GM11168 (cell line): ENCODE results near the gene ST6GALNAC5.
"Not testable (repeated sequence)": the region's sequence is repeated elsewhere in the genome, so short reads cannot be mapped to it uniquely, and the experiment has no call there.

Experiments
- in situ Hi-C: fragments of 300-500 bp; cut with MboI; formaldehyde crosslinking; loops from one replicate; pipeline ENCODE4 v1.12.0; 2022; ENCODE audit warnings: low sequenced_read_pairs; ENCODE audit not compliant: unreplicated experiment

ST6GALNAC5 gene

DNA sequence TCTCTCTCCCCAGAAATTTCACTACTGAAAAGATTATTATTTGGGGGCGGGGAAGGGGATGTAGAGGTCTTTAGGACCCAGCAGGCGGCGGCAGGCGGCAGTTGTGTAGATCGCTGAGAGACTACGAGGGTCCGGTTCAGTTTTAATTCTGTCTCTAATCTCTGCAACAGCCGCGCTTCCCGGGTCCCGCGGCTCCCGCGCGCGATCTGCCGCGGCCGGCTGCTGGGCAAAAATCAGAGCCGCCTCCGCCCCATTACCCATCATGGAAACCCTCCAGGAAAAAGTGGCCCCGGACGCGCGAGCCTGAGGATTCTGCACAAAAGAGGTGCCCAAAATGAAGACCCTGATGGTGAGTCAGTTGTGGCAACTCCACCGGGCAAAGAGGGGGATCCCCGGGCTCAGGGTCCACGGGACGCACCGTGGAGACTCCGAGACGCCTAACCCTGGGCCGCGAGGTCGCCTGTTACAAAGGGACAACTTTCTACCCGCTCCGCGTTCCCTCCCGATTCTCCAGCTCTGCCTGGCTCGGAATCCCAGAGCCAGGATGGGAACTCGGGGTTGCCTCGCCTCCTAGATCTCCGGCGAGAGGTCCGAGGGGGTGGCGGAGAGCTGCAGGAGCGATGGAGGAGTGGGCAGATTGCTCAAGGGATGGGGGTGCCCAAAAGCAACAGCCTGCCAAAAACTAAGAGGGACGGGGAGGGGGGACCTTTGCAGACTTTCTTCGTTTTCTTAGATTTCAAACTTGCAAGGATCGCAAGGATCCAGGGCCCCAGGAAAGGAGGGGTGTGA is at the start of gene ST6GALNAC5:
ST6GALNAC5 (plus strand) TSS at position 139 of the 789 bp plus-strand sequence.
- in situ Hi-C loops, result no loop called here

DNA sequence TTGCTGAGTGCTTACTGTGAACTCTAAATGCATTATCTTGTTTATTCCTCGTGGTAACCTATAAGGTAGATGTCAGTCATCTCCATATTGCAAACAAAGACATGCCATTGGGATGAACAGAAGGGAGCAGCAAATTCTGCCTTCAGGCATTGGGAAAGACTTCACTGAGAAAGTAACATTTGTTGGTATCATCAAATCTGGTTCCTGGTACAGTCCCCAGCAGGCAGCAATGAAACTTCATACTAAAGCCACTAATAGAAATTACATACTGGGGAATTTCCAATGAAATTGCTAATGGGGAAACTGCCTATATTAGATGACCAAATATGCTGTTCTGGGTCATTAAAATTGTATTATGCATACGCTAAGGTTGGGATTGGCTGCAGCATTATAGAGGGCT is 47.3 kb upstream of the ST6GALNAC5 start:
- in situ Hi-C loops, result no loop called here

DNA sequence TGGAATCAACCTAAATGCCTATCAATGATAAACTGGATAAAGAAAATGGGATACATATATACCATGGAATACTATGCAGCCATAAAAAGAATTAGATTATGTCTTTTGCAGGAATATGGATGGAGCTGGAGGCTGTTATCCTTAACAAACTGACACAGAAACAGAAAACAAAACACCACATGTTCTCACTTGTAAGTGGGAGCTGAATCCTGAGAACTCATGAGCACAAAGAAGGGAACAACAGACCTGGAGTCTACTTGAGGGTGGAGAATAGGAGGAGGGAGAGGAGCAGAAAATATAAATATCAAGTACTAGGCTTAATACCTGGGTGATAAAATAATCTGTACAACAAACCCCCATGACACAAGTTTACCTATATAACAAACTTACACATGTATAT is 44.3 kb upstream of the ST6GALNAC5 start:
- in situ Hi-C loops, result not testable (repeated sequence)

DNA sequence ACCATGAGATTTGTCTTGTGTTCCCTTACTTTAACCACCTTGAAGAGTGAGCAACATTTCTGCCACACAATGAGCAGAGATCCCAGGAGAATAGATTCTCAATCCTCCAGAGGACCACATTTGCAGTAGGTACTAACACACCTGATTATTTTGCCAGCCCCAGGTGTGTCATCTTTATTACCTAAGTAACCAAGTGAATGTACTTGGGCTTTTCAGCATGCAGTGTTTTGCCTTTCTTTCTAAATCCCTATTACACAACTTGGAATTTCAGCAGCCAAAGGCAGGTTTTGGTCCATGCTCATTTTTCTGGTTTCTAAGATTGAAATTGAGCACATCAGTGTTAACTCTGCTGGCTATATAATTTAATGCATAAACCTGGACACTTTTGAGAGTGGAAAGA is 43.2 kb upstream of the ST6GALNAC5 start:
- in situ Hi-C loops, result no loop called here

DNA sequence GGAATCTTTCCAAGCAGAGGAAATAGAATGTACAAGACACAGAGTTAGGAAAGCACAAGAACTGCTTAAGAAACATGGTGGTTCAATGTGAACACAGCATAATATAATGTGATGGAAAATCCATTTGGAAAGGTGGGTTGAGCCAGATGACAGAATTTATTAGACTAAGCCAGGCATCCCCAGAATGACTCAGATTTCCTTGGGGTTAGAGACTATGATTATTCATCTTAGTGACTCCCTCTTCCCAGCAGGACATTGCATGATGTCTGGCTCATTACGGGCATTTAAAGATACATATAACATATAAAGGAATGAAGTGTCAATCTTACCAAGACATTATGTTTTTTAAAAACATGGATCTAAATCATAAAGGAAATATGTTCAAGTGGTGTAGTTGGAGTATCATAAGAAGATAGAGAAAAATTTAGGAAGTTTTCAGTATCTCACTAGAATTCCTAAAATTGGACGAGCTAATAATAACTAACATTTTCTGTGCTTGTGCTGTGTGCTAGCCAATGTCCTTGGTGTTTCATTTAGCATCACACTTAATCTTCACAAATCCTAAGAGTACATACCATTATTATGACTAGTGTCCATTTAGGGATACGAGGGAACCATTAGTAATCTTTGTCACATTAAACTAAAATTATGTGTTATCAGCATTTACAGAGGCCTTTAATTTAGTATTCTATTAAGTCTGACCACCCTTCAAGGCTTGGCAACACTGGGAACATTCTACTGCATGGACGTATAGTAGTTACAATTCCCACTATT is 41.0 kb upstream of the ST6GALNAC5 start:
- in situ Hi-C loops, result no loop called here

DNA sequence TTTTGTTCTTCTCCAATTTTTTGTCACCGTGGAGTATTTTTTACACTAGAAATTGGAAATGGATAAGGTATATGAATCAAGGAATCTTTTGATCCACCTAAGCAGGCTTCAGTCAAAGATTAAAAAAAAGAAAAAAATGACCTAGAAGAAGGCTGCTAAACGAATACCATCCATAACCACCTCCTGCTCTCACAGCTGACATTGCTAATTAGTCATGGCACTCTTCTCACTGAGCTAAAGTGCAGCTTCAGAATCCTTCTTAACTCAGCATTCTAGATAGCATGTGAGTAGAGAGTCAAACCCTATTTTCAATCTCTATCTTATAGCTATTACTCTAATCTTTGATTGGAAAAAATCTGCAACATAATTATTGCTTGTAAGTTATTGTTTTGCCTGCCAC is 40.2 kb upstream of the ST6GALNAC5 start:
- in situ Hi-C loops, result no loop called here

DNA sequence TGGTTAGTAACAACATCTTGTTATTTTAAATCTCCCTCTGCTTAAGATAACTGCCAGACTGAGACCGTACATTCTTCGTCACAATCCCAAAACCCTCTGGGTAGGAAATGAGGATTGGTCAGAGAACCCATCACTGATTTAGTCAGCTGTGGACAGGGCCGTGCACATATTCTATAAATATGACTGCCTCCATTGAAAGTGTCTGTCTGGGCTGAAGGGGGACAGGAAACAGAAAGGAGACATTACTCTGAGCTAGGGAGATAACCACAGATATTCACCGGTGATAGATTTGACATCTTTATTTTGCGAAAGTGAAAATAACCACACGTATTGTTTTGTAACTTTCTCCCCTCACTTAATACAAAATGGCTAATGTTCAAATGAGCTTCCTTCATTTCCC is 36.9 kb upstream of the ST6GALNAC5 start:
- in situ Hi-C loops, result no loop called here

DNA sequence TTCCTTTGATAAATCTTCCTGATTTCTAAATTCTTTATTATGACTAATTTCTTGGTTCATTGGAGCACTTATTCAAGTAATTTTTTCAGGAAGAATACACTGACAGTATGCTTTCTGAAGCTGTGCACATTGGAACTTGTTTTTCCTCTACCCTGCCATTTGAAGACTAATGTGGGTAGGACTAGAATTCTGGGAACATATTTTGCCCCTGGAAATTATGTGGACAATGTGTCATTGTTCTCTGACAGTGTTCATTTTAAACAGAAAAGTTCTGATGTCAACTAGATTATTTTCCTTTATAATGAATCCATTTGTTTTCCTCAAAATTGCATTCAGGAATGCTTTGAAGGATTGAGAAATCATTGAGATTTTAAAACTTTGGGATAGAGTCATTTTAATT is 34.8 kb upstream of the ST6GALNAC5 start:
- in situ Hi-C loops, result no loop called here

DNA sequence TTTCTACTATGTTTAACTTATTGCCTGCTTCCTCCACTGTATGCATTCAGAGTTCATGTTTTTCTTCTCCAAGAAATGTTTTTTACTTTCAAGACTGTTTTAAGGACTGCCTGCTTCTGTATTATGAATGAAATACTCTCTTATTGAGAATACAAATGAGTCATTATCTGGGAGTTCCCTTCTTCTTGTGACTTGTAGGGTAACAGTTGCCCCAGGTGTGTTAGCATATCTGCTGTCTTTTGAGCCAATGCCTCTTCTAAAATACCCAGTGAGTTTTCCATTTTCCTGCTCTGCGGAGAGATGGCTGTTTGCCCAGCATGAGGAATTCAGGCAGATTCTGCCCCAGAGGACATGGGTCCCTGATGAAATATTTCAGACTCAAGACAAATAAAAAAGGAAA is 34.1 kb upstream of the ST6GALNAC5 start:
- in situ Hi-C loops, result no loop called here

DNA sequence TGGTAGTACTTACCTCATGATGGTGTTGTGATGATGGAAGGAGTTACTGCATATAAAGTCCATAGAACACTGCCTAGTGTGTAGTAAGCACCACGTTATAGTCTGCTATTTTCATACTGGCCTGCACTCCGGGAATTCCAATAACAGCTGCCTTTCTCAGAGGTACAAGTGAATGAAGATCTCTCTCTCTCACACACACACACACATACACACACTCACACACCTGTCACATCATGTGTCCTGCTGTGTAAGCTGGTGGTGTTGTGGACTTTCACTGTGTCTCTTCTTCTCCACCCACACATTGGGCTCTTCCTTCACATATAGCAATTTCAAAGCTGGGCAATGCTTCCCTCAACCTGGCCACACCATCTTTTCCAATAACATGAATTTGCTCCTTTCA is 33.4 kb upstream of the ST6GALNAC5 start:
- in situ Hi-C loops, result no loop called here

DNA sequence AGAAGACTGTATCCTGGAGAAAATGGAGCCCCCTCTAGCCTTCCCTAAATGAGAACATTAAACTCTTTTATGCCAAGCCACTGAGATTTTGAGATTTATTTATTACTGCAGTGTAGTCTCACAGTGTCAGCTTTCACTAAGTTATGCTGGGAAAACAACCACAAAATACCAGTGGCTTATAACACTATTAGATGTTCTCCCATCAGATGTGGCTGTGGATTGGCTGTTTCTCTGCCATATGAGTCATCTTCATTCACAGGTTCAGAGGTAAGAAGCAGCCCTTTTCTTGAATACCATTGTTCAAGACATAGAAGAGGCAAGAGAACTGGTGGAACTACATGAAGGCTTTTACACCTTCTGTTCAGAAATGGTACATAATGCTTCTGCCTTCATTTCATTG is 32.1 kb upstream of the ST6GALNAC5 start:
- in situ Hi-C loops, result no loop called here

DNA sequence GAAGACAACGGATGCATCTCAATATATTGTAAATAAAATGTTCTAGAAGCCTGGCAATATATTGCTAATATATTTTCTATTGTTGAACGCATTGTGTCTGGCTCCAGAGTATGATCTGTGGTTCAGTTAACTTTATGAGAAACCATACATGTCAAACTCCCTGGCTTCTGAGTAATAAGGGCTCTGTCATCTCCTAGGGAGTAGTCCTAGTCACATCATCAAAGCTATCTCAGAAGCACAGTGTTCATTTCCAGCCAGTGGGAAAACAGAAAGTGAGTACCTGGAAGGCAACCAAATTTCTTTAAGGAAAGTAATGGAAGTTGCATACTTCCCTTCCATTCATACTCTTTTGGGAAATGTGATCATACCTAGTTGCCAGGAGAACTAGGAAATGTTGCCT is 27.0 kb upstream of the ST6GALNAC5 start:
- in situ Hi-C loops, result no loop called here

DNA sequence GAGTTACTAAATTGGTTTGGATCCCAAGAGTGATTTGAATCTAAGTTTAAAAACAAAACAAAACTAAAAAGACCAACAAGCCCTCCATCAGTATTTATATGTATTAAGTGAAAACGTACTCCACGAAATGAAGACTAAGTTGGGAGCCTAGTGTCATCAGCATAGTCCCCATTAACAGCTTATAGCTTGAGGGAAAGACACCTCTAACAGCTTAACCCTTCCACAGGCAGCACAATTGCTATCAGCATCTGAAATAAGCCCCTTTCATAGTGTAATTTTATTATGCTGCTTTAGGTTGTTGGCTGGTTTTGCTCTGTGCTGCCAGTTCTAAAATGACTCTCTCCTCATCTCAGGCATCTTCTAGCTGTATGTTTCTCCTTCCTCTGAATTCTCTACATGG is 25.8 kb upstream of the ST6GALNAC5 start:
- in situ Hi-C loops, result no loop called here

DNA sequence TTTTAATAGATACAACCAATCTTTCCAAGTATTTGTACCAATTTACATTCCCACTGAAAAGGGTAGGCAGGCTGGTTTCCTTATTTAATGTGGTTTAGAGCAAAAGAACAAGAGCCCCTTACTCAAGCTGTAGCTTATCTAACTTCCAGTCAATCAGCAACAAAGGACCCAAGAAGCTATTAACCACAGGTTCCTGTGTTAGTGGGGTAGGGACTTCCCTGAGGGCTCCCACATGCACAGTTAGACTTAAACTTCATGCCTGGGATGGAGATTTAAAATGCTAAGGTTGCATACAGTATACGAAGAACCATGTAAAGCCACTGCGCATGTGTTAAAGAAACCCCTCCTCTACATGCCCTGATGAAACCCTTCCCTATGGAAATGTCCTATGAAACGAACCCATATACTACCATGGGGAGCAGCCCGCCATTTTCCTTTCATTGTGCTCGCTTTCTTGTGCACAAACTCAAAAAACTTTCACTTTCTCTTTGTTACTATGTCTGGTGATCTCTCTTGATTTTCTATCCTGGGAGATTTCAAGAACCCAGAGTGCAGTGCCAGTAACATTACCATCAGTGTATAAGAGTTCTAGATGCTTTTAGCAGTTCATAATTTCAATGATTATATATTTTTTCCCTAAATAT is 23.3 kb upstream of the ST6GALNAC5 start:
- in situ Hi-C loops, result no loop called here

DNA sequence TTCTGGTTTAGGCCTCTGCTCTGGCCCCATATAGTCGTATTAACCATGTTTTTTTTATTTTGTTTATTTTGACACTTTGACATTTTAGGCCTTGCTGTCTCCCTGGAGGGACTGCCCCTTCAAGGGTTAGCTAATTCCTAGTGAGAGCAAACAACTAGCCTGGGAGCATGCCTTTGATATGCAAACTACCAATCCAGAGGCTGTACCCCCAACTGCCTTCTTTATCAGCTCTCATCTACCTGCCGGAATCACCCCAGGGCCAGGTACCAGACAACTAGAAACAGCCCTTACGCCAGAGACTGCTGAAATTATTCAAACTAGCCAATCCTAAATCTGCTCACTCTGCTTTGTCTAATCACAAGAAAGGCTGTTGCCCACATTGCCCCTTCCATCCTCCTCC is 13.0 kb upstream of the ST6GALNAC5 start:
- in situ Hi-C loops, result no loop called here

DNA sequence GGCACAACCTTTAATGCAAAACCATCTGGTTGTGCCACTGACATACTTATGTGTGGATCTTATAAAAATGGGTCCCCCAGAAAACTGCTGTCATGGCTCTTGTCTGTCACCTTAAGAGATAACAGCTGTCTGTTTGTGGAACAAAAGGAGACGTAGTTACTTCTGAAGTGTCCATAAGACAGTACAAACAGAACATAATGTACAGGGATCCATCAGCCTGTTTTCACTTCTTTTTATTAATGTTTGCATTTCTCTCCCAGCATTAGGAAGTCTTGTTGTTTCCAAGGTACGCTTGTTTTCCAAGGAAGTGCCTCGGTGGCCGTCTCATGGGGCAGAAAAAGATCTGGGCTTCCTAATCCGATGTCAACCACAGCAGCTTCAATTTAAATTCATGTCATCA is 11.2 kb upstream of the ST6GALNAC5 start:
- in situ Hi-C loops, result no loop called here

DNA sequence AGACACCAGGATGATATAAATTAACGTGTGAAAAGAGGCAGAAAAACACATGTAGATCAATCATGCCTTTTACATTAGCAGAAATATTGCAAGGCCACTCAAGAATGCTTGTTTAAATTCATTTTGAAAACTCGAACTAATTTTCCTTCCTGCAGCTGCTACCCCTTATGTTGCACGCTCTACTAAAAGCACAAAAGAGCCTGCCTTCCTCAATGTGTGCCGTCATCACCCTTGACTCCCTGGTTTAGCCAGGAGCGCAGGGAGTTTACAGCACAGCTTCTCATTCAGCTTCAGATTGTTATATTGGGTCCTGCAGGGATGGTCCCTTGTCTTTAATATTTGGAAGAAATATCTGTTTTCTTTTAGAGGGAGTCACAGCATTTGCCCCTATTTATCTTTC is 10.1 kb upstream of the ST6GALNAC5 start:
- in situ Hi-C loops, result no loop called here

DNA sequence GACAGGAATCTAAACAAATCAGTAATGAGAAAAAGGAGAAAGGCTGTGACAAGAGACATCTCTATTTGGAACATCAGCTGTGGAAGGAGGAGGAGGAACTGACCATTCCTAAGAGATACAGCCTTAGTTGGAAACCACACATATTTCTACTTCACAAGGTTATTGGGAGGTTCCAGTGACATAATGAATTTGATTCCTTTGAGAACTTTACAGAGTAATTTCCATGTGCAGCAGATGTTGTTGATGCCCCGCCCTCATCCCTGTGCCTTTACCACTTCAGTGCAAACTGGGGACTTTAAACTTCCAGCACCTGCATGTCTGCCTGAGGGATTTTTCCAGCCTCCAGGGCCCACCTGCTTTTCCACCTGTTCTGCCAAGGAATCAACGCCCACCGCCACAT is 9.3 kb upstream of the ST6GALNAC5 start:
- in situ Hi-C loops, result no loop called here

DNA sequence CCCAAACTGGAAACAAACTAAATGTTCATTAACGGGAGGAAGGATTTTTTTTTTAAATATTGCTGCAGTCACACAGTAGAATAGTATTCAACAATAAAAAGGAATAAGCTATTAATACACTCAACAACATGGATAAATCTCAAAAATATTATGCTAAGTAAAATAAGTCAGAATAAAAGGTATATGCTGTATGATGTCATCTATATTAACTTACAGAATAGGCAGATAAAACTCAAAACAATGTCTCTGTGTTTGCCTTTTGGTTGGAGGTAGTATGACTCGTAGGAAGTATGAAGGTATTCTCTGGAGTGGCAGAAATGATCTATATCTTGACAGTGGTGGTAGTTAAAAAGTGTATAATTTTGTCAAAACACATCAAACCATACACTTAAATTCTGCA is 6.1 kb upstream of the ST6GALNAC5 start:
- in situ Hi-C loops, result no loop called here

DNA sequence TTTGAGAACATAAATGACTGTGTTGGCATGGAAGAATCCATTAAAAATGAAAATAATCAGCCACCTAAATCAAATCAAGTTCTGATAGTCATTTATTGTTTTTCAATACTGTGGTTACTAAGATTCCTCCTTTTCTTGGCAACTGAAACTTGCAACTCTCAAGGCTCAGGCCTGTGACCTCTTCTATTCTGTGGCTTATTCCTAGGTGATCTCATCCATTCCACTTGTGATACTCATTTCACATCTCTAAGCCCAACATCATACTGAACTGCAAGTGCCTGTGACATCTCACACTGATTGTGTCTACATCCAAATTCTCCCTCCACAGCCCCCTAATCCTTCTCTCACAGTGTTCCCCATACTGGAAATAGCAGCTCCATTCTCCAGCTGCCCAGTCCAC is 4.8 kb upstream of the ST6GALNAC5 start:
- in situ Hi-C loops, result no loop called here

DNA sequence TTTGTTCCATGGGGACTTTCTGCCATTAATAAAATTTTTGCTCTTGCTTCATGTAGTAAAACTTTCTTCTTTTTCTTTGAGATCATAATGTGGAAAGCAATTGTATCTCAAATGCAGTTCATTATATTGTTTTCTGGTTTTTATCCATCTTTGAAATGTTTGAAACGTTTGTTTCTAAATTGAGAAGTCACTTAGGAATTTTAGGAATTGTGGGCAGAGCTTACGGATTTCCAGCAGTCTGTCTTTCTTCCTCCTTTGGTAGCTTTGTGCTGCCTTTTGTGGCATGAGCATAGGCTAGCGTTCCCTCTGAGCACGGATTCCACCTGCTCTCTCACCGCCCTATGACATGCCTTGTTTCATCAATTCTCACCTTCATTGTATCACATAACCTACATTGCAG is 2.9 kb upstream of the ST6GALNAC5 start:
- in situ Hi-C loops, result no loop called here
